GM12878 (cell line): ENCODE measurements around the gene PIP5KL1.
A peak's percentile ranks its signal among the peaks of the same experiment; 100 is the strongest.

Experiments
- POLR2A ChIP-seq: IDR thresholded peaks from 2 replicates; pipeline ENCODE4 v1.6.1; 2011; ENCODE audit warnings: low read depth, mild to moderate bottlenecking, low read length
- STAT3 ChIP-seq: IDR thresholded peaks from 2 replicates; pipeline ENCODE4 v1.6.1; 2011; ENCODE audit warnings: low read depth, low read length, improper control_type of control experiment

DNA sequence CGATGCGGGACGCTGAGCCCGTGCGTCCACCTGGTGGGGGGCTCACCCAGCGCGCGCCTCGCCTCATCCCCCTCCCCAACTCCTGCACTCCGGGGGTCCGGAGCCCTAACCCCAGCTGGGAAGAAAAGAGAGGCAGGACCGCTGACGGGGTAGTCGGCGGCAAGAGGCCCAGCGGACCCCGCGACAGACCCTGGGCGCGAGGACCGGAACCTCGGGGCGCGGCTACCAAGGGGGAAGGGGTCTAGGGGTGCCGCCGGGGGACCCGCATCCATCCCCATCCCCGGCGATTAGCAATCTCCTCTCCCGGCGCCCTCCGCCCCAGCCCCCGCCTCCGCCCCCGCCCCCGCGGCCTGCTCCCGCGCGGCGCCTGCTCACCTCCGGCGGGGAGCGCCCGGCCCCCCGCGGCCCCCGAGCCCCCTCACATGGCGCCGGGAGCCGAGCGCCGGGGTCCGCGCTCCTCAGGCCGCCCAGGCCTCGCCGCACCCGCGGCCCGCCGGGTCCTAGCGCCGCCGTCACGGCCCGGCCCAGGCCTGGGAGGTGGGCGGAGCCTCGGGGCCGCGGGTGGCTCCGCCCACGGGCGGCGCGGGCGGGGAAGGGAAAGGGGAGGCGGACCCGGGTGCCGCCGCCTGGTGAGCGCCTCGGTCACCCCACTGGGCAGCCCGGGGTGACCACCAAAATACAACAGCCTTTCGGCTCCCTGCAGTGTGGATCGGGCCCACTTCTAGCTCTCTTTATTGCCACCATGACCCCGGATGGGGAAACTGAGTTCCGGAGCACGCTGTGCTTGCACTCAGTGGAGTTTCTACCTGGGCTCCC lies 31.2 kb downstream of the PIP5KL1 start, which contains the start of gene ST6GALNAC6:
- TF ChIP-seq POLR2A (peak; percentile 55; the same call in 1 of the 2 replicates), STAT3 (no peak)
